ENCODE data around the gene KCNN1. TPM values are rescaled to one million over a fixed set of nuclear protein-coding genes. Genes with fewer than 3 reads are reported as not detected.

KCNN1 gene
- total RNA-seq, 4 donors from 2014 or later, result 0.22 to 3.1 TPM; not detected in 2

DNA sequence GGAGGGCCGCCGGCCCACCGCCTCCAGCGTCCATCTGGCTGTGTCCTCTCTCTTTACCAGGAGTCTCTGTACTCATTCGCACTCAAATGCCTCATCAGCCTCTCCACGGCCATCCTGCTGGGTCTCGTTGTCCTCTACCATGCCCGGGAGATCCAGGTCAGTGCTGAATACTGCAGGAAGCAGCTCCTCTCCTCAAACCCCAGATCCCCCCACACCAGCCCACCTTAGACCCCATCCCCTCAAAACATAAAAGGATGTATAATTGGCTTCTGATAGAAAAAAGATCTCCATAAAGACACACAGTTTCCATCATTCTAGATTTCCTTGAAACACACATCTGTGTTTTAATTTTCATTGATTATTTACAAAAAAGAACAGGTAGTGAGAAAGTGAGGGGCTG lies 8.1 kb downstream of the KCNN1 start:
- WGBS, 2 donors, result 72 to 92% methylated on average over 5 to 8 of the region's 8 CpGs
- Histone ChIP-seq H3K36me3 (no peaks in the 10 kb centered on the region), H3K4me1 (no peaks in the 10 kb centered on the region), H3K4me3 (no peak overlapping the region), H3K9me3 (no peaks in the 10 kb centered on the region), H3K27me3 (peaks cover 0 to 11% (median 0%) of the 10 kb centered on the region in 4 donors), H3K27ac (no peak overlapping the region)
- DNase-seq, result no peak
- intact Hi-C loops (cut with DNase I), result no loop called here
- no peak for TF ChIP-seq POLR2A (IDR thresholded peaks at IDR 0.05)
- TF ChIP-seq, protein P1, sequence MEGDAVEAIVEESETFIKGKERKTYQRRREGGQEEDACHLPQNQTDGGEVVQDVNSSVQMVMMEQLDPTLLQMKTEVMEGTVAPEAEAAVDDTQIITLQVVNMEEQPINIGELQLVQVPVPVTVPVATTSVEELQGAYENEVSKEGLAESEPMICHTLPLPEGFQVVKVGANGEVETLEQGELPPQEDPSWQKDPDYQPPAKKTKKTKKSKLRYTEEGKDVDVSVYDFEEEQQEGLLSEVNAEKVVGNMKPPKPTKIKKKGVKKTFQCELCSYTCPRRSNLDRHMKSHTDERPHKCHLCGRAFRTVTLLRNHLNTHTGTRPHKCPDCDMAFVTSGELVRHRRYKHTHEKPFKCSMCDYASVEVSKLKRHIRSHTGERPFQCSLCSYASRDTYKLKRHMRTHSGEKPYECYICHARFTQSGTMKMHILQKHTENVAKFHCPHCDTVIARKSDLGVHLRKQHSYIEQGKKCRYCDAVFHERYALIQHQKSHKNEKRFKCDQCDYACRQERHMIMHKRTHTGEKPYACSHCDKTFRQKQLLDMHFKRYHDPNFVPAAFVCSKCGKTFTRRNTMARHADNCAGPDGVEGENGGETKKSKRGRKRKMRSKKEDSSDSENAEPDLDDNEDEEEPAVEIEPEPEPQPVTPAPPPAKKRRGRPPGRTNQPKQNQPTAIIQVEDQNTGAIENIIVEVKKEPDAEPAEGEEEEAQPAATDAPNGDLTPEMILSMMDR (IDR thresholded peaks at IDR 0.05), result no peak

DNA sequence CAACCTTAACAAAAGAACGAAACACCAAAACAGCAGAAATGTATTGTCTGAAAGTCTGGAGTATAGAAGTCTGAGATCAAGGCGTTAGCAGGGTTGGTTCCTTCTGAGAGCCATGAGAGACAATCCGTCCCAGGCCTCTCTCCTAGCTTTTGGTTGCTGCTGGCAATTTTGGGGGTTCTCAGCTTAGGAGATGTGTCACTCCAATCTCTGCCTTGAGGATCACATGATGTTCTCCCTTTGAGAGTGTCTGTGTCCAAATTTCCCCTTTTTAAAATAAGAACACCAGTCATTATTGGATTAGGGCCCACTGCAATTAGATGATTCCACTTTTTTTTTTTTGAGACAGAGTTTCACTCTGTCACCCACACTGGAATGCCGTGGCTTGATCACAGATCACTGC lies 10.1 kb downstream of the KCNN1 start:
- H3K4me3 ChIP-seq, result no peak overlapping the region
- H3K36me3 ChIP-seq, result no peaks in the 10 kb centered on the region
- H3K4me1 ChIP-seq, result no peaks in the 10 kb centered on the region
- H3K27me3 ChIP-seq, result peaks cover 0 to 9% (median 0%) of the 10 kb centered on the region in 4 donors
- H3K9me3 ChIP-seq, result no peaks in the 10 kb centered on the region
- WGBS, 2 donors, result 83 to 85% methylated on average over 4 of the region's 4 CpGs
- DNase-seq, result no peak
- TF ChIP-seq, protein P1 (IDR thresholded peaks at IDR 0.05), result no peak
- no peak for TF ChIP-seq POLR2A (IDR thresholded peaks at IDR 0.05)
- H3K27ac ChIP-seq, result no peak overlapping the region
- intact Hi-C loops (cut with DNase I), result no loop called here

DNA sequence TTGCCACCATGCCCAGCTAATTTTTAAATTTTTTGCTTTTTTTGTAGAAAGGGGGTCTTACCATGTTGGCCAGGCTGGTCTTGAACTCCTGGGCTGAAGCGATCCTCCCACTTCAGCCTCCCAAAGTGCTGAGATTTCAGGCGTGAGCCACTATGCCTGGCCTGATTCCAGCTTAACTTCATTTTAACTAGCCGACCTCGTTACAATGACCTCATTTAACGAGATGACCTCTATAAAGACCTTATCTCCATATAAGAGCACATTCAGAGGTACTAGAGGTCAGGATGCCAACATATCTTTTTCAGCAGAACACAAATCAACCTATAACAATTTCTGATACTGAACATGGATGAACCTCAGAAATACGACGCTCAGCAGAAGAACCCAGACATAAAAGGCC lies 10.6 kb downstream of the KCNN1 start:
- no peak overlapping the region for H3K4me3 ChIP-seq
- intact Hi-C loops (cut with DNase I), result no loop called here
- no peaks in the 10 kb centered on the region for H3K4me1 ChIP-seq
- TF ChIP-seq, protein P1 (IDR thresholded peaks at IDR 0.05), result no peak
- TF ChIP-seq POLR2A (IDR thresholded peaks at IDR 0.05), result no peak
- DNase-seq, result no peak
- WGBS, 2 donors, result 77 to 85% methylated on average over 7 of the region's 7 CpGs
- H3K27me3 ChIP-seq, result peaks cover 0 to 14% (median 0%) of the 10 kb centered on the region in 4 donors
- H3K9me3 ChIP-seq, result no peaks in the 10 kb centered on the region
- H3K36me3 ChIP-seq, result no peaks in the 10 kb centered on the region
- H3K27ac ChIP-seq, result no peak overlapping the region

DNA sequence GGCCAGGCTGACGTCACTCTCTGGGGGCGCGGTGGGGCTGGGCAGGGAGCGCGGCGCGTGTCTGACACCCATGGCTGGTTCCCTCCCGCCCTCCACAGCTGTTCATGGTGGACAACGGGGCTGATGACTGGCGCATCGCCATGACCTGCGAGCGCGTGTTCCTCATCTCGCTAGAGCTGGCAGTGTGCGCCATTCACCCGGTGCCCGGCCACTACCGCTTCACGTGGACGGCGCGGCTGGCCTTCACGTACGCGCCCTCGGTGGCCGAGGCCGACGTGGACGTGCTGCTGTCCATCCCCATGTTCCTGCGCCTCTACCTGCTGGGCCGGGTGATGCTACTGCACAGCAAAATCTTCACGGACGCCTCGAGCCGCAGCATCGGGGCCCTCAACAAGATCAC lies 14.7 kb downstream of the KCNN1 start:
- TF ChIP-seq, protein P1 (IDR thresholded peaks at IDR 0.05), result no peak
- TF ChIP-seq POLR2A (IDR thresholded peaks at IDR 0.05), result no peak
- H3K4me1 ChIP-seq, result no peaks in the 10 kb centered on the region
- H3K4me3 ChIP-seq, result no peak overlapping the region
- intact Hi-C loops (cut with DNase I), result no loop called here
- H3K36me3 ChIP-seq, result no peaks in the 10 kb centered on the region
- peaks cover 0 to 26% (median 0%) of the 10 kb centered on the region in 4 donors for H3K27me3 ChIP-seq
- H3K27ac ChIP-seq, result no peak overlapping the region
- H3K9me3 ChIP-seq, result no peaks in the 10 kb centered on the region
- WGBS, 2 donors, result 92 to 93% methylated on average over 17 to 33 of the region's 38 CpGs
- DNase-seq, result no peak

DNA sequence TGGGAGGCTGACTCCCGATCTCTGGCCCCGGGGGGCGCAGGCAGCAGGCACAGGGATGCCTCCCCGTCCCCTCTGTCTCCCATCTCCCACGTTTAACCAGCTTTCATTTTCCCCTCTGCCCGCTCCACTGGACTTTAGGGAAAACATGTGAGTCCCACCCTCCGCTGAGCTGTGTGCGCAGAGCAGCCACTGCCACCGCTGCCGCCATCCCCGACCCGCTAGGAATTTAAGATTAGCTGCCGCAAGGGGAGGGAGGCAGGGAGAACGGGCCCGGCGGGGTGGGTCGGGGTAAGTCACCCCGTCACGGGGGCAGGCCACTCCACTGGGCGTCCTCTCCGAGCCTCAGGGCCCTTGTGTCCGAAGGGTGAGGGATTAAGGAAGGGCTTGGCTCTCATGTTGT lies 15.5 kb downstream of the KCNN1 start:
- intact Hi-C loops (cut with DNase I), result no loop called here
- Histone ChIP-seq H3K27ac (no peak overlapping the region), H3K4me1 (no peaks in the 10 kb centered on the region), H3K27me3 (peaks cover 0 to 26% (median 0%) of the 10 kb centered on the region in 4 donors), H3K4me3 (no peak overlapping the region), H3K36me3 (no peaks in the 10 kb centered on the region), H3K9me3 (no peaks in the 10 kb centered on the region)
- DNase-seq, result no peak
- WGBS, 2 donors, result 79 to 82% methylated on average over 4 to 7 of the region's 22 CpGs
- TF ChIP-seq, protein P1 (IDR thresholded peaks at IDR 0.05), result no peak

All from esophagus squamous epithelium (tissue), 5 donors.